Epithelial cell of proximal tubule (primary cell): ENCODE results near the gene TARS3. TPM values are rescaled to one million over a fixed set of nuclear protein-coding genes. Genes with fewer than 3 reads are reported as not detected.
"Not testable (repeated sequence)": the region's sequence is repeated elsewhere in the genome, so short reads cannot be mapped to it uniquely, and the experiment has no call there.

Experiments
- DNase-seq: peaks from one replicate; pipeline ENCODE4 v3.0.0-alpha.2; 2011; ENCODE audit warnings: low read depth
- H3K4me3 ChIP-seq: 2 replicates; pipeline ENCODE4 v1.5.1; 2011; ENCODE audit warnings: low read depth, mild to moderate bottlenecking, low read length
- CTCF ChIP-seq: conservative IDR thresholded peaks from 2 replicates; pipeline ENCODE4 v1.5.1; 2012; ENCODE audit warnings: low read depth, mild to moderate bottlenecking, low read length
- total RNA-seq: library from RNA; depleted of rRNA; stranded (reverse); fragments of >200 nt; gene quantifications from 2 replicates; pipeline ENCODE4 v1.2.3, GENCODE V29; 2015

Gene TARS3
- total RNA-seq, 1 donor from 2014 or later = 9.9 TPM

- no peak overlapping the region for H3K4me3 ChIP-seq
- no peak for DNase-seq
- TF ChIP-seq CTCF = no peak
Measured at GRCh38 chr15:101667881-101668280, 56.4 kb downstream of the TARS3 start.

- DNase-seq = no peak
- peak; percentile 42 for TF ChIP-seq CTCF
- no peak overlapping the region for H3K4me3 ChIP-seq
Measured at GRCh38 chr15:101664303-101664913, 59.9 kb downstream of the TARS3 start.

GRCh38 chr15:101662203-101662602 is 62.1 kb downstream of the TARS3 start:
- no peak for DNase-seq
- H3K4me3 ChIP-seq = no peak overlapping the region
- no peak for TF ChIP-seq CTCF

- TF ChIP-seq CTCF = no peak
- no peak for DNase-seq
- no peak overlapping the region for H3K4me3 ChIP-seq
Measured at GRCh38 chr15:101660005-101660404, 64.3 kb downstream of the TARS3 start.

GRCh38 chr15:101657968-101658784 is 66.1 kb downstream of the TARS3 start:
- no peak for DNase-seq
- no peak for TF ChIP-seq CTCF
- H3K4me3 ChIP-seq = no peak overlapping the region

GRCh38 chr15:101657171-101657570 is 67.1 kb downstream of the TARS3 start:
- no peak for DNase-seq
- no peak for TF ChIP-seq CTCF
- no peak overlapping the region for H3K4me3 ChIP-seq

GRCh38 chr15:101654624-101655337 is 69.5 kb downstream of the TARS3 start:
- DNase-seq, H3K4me3 ChIP-seq: not testable (repeated sequence)
